ENCODE data around the gene CKB. TPM values are rescaled to one million over a fixed set of nuclear protein-coding genes. Genes with fewer than 3 reads are reported as not detected.

Gene CKB
- polyA plus RNA-seq, 1 donor (not counting 4 experiments of a cell fraction or from before 2014, with no cell fraction given), result 10.0 TPM

DNA sequence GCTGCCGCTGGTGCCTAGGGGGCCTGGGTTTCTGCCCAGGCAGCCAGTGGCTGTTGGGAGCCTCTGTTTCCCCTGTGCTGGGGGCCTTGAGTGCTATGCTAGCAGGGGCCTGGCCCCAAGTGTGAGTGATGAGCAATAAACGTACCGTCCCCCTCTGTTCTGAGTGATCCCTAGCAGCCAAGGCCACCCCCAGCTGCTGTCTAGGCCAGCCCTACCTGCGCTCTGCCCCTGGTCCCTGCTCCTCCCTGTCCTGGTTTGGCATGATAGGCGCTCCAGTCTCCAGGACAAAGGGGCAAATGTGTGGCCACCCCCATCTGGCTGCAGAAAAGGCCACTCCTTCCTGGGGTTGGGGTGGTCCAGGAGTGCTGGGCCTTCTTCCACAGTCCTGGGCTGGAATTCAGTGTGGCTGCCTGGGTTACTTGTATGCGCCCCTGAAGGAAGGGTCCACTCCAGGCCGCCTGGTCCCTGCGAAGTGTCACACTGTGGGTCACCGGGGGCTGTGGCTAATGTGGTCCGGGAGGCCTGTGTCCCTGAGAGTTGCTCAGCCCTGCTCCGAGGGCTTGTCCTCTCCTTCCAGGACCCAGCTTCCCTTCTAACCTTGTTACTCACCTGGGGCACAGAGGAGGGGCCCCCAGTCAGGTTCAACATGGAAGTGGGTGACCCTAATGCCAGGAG, 13.4 kb upstream of the CKB start:
- FAIRE-seq (no peak), DNase-seq (ENCODE audit: low read depth, low spot score) (no peak)
- Histone ChIP-seq H3K9me1 (ENCODE audit: control insufficient read depth, extremely low read depth, insufficient read depth, low read length) (no peaks in the 10 kb centered on the region), H2AFZ (ENCODE audit: control insufficient read depth, low read length) (no peak overlapping the region), H3K27me3 (ENCODE audit: control insufficient read depth, extremely low read depth, insufficient read depth, low read length) (no peaks in the 10 kb centered on the region), H3K36me3 (ENCODE audit: control insufficient read depth in 2 of 2, extremely low read depth in 1 of 2, insufficient read depth in 2 of 2, low read length in 2 of 2) (peaks cover 4 to 15% of the 10 kb centered on the region in 2 experiments), H3K79me2 (ENCODE audit: control insufficient read depth, insufficient read depth, low read length) (peaks cover 13% of the 10 kb centered on the region), H3K4me2 (ENCODE audit: control insufficient read depth, extremely low read depth, insufficient read depth, low read depth, low read length) (no peak overlapping the region), H3K4me1 (ENCODE audit: control insufficient read depth, extremely low read depth, insufficient read depth, low read length) (peaks cover 16% of the 10 kb centered on the region), H3K4me3 (ENCODE audit: control insufficient read depth in 2 of 3, extremely low read depth in 1 of 3, insufficient read depth in 2 of 3, low read depth in 1 of 3, low read length in 3 of 3) (no peak overlapping the region), H4K20me1 (ENCODE audit: control insufficient read depth, extremely low read depth, insufficient read depth, low read length) (no peaks in the 10 kb centered on the region), H3K9ac (ENCODE audit: control insufficient read depth, extremely low read depth, insufficient read depth, low read length) (no peak overlapping the region), H3K9me3 (ENCODE audit: control insufficient read depth, low read depth, low read length) (no peaks in the 10 kb centered on the region), H3K27ac (ENCODE audit: control insufficient read depth, insufficient read depth, low read length) (no peak overlapping the region)
- no peak for TF ChIP-seq EZH2 (IDR thresholded peaks at IDR 0.05; ENCODE audit: low read length)
- TF ChIP-seq, protein P1, sequence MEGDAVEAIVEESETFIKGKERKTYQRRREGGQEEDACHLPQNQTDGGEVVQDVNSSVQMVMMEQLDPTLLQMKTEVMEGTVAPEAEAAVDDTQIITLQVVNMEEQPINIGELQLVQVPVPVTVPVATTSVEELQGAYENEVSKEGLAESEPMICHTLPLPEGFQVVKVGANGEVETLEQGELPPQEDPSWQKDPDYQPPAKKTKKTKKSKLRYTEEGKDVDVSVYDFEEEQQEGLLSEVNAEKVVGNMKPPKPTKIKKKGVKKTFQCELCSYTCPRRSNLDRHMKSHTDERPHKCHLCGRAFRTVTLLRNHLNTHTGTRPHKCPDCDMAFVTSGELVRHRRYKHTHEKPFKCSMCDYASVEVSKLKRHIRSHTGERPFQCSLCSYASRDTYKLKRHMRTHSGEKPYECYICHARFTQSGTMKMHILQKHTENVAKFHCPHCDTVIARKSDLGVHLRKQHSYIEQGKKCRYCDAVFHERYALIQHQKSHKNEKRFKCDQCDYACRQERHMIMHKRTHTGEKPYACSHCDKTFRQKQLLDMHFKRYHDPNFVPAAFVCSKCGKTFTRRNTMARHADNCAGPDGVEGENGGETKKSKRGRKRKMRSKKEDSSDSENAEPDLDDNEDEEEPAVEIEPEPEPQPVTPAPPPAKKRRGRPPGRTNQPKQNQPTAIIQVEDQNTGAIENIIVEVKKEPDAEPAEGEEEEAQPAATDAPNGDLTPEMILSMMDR (optimal IDR thresholded peaks at IDR 0.05 in 1 of 3, IDR thresholded peaks at IDR 0.05 in 1 of 3, conservative IDR thresholded peaks at IDR 0.05 in 1 of 3; ENCODE audit: extremely low read depth in 1 of 3, insufficient read depth in 2 of 3, low read length in 3 of 3), result no peak
- dilution Hi-C loops (cut with MboI; ENCODE audit: extremely low pct_ligation_motif_present, low sequenced_read_pairs), result no loop called here

DNA sequence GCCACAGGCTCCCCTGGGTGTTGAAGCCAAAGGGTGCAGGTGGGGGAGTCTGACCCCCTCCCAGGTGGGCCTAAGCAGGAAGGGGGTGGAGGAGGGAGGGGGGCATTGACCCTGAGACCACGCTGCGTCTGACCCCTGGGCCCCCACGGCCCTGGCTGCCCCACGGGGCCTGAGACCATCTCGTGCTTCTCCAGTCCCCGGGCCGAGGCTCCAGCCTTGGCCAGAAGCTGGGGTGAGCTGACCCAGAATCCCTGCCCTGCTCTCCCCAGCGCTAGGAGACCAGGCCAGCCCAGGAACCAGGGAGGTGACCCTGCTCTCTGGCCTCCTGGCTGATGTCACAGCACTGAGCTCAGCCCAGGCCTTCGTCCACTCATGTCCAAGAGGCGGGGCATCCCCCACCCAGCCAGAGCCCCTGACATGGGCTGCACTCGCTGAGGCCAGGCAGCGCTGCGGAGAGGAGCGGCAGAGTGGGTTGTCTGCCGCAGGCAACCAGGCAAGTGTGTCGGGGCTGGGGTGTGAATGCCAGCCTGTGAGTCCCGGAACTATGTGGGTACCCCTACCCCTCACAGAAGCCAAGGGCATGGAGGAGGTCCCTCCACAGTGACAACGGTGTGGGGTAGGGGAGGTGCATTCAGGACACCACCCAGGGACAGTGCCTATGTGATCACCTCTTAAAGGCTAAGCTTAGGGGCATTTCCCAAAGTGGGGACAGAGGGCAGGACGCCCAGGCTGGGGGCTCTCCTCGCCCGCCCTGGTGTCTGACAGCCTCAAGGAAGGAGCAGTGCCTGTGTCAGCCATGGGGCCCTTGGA, 12.7 kb upstream of the CKB start:
- TF ChIP-seq, protein P1 (optimal IDR thresholded peaks at IDR 0.05 in 1 of 3, IDR thresholded peaks at IDR 0.05 in 1 of 3, conservative IDR thresholded peaks at IDR 0.05 in 1 of 3; ENCODE audit: extremely low read depth in 1 of 3, insufficient read depth in 2 of 3, low read length in 3 of 3), result no peak
- no peak for TF ChIP-seq EZH2 (IDR thresholded peaks at IDR 0.05; ENCODE audit: low read length)
- no peaks in the 10 kb centered on the region for H3K9me3 ChIP-seq (ENCODE audit: control insufficient read depth, low read depth, low read length)
- H3K4me3 ChIP-seq (ENCODE audit: control insufficient read depth in 2 of 3, extremely low read depth in 1 of 3, insufficient read depth in 2 of 3, low read depth in 1 of 3, low read length in 3 of 3), result no peak overlapping the region
- H2AFZ ChIP-seq (ENCODE audit: control insufficient read depth, low read length), result no peak overlapping the region
- peaks cover 20% of the 10 kb centered on the region for H3K79me2 ChIP-seq (ENCODE audit: control insufficient read depth, insufficient read depth, low read length)
- no peaks in the 10 kb centered on the region for H4K20me1 ChIP-seq (ENCODE audit: control insufficient read depth, extremely low read depth, insufficient read depth, low read length)
- H3K9me1 ChIP-seq (ENCODE audit: control insufficient read depth, extremely low read depth, insufficient read depth, low read length), result no peaks in the 10 kb centered on the region
- DNase-seq (ENCODE audit: low read depth, low spot score), result no peak
- dilution Hi-C loops (cut with MboI; ENCODE audit: extremely low pct_ligation_motif_present, low sequenced_read_pairs), result no loop called here
- H3K27ac ChIP-seq (ENCODE audit: control insufficient read depth, insufficient read depth, low read length), result no peak overlapping the region
- H3K4me1 ChIP-seq (ENCODE audit: control insufficient read depth, extremely low read depth, insufficient read depth, low read length), result peaks cover 11% of the 10 kb centered on the region
- no peak overlapping the region for H3K9ac ChIP-seq (ENCODE audit: control insufficient read depth, extremely low read depth, insufficient read depth, low read length)
- H3K4me2 ChIP-seq (ENCODE audit: control insufficient read depth, extremely low read depth, insufficient read depth, low read depth, low read length), result no peak overlapping the region
- peaks cover 5 to 22% of the 10 kb centered on the region in 2 experiments for H3K36me3 ChIP-seq (ENCODE audit: control insufficient read depth in 2 of 2, extremely low read depth in 1 of 2, insufficient read depth in 2 of 2, low read length in 2 of 2)
- H3K27me3 ChIP-seq (ENCODE audit: control insufficient read depth, extremely low read depth, insufficient read depth, low read length), result no peaks in the 10 kb centered on the region
- FAIRE-seq, result no peak
